ENCODE measurements around the gene NADK2. TPM values are rescaled to one million over a fixed set of nuclear protein-coding genes. Genes with fewer than 3 reads are reported as not detected.
A peak's percentile ranks its signal among the peaks of the same experiment; 100 is the strongest.

The NADK2 gene
- total RNA-seq, 1 experiment from 2014 or later: 21.2 TPM

DNA sequence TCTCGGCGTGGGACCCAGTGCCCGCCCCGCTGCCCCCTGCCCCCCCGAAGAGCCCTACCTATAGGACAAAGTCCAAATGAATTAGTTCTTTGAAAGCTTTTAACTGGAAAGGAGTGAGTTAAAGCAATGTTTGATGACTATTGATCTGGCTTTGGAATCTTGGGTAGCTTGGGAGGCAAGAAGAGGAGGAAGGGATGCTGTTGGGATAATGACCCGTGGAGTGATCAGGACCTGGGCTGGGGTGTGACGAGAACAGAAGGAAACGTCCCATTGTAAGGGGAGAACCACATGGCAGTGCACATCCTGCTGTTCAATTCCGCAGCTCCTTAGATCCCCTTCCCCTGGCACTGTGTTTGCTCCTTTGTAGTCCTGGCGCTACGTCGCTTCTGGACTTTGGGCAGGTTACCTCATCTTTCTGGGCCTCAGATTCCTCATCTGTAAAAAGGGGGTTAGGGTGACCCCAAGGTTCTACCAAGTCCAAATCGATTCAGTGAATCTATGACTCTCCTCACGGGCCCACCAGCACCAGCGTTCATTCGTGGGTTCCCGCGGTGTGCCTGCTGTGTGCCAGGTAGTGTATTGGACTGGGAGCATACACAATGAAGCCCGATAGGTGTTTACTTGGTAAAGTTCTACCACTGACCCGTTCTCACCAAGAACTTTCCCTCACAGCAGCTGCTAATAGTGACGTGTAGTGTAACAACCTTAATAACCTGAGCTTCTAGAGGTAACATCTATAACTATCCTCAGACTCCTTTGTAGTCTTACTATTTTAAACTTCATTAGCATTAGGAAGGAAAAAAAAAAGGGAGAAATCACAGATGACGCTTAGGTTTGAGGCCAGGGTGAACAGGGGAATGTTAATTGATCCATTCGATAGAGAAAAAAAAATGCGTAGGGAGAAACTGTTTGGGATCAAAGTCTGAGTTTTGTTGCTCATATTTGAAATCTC lies 1.1 kb upstream of the NADK2 start:
- no peak overlapping the region for H2AFZ ChIP-seq (ENCODE audit: low read depth, low read length, poor library complexity, severe bottlenecking)
- POLR2A ChIA-PET: interaction anchor here (1.1 to 1.8 kb wide), 5 partner anchors 8 to 28 kb away, joined by 3 to 5 read pairs (median 3); no protein-coding TSS in a partner anchor
- peaks cover 12 to 28% of the 10 kb centered on the region in 2 experiments; a peak in 3 of 4 replicates for H3K4me1 ChIP-seq (ENCODE audit: control insufficient read depth in 1 of 2, insufficient read depth in 2 of 2, low read length in 2 of 2)
- peaks cover 15% of the 10 kb centered on the region; the same call in 1 of the 2 replicates for H3K79me2 ChIP-seq (ENCODE audit: insufficient read depth, low read length)
- peak overlapping the region; percentile 85 for H3K9ac ChIP-seq (ENCODE audit: low read length)
- CTCF ChIA-PET: interaction anchor here (0.7 to 3.2 kb wide), 13 partner anchors 8 to 454 kb away, joined by 3 to 11 read pairs (median 5); partner anchors contain the start of gene RANBP3L
- no peaks in the 10 kb centered on the region for H3K27me3 ChIP-seq (ENCODE audit: insufficient read depth, low read length)
- peak overlapping the region; percentile 94 for H3K27ac ChIP-seq (ENCODE audit: low read depth, low read length)
- no peak for ATAC-seq
- H3K4me3 ChIP-seq (replicated peaks in 1 of 2; ENCODE audit: low read depth in 1 of 2, low read length in 2 of 2): peak overlapping the region; percentile 65 to 75
- no peaks in the 10 kb centered on the region for H3K9me3 ChIP-seq (ENCODE audit: control insufficient read depth in 1 of 2, insufficient read depth in 1 of 2, low read depth in 1 of 2, low read length in 2 of 2)
- RAD21 ChIA-PET (ENCODE audit: low non-redundant PET in 1 of 2, low total read pairs in 2 of 2, uncharacterized antibody in 2 of 2, unreplicated experiment in 2 of 2): no interaction called here
- intact Hi-C loops (cut with micrococcal nuclease): loop anchor here (5.0 to 10.0 kb wide), 2 partner anchors 91 to 362 kb away; partner anchors contain the start of genes LMBRD2, SKP2 and SLC1A3
- no peaks in the 10 kb centered on the region for H3K36me3 ChIP-seq (ENCODE audit: control insufficient read depth in 1 of 2, insufficient read depth in 2 of 2, low read length in 2 of 2)
- H3K4me2 ChIP-seq (ENCODE audit: low read length): peak overlapping the region; percentile 87
- no peaks in the 10 kb centered on the region for H3K9me2 ChIP-seq (ENCODE audit: insufficient read depth)
- H4K20me1 ChIP-seq (ENCODE audit: insufficient read depth): no peaks in the 10 kb centered on the region
- TF ChIP-seq, protein P1, sequence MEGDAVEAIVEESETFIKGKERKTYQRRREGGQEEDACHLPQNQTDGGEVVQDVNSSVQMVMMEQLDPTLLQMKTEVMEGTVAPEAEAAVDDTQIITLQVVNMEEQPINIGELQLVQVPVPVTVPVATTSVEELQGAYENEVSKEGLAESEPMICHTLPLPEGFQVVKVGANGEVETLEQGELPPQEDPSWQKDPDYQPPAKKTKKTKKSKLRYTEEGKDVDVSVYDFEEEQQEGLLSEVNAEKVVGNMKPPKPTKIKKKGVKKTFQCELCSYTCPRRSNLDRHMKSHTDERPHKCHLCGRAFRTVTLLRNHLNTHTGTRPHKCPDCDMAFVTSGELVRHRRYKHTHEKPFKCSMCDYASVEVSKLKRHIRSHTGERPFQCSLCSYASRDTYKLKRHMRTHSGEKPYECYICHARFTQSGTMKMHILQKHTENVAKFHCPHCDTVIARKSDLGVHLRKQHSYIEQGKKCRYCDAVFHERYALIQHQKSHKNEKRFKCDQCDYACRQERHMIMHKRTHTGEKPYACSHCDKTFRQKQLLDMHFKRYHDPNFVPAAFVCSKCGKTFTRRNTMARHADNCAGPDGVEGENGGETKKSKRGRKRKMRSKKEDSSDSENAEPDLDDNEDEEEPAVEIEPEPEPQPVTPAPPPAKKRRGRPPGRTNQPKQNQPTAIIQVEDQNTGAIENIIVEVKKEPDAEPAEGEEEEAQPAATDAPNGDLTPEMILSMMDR (IDR thresholded peaks at IDR 0.05 in 2 of 3, conservative IDR thresholded peaks at IDR 0.05 in 1 of 3; ENCODE audit: borderline replicate concordance in 1 of 3, insufficient read depth in 1 of 3, low read depth in 2 of 3, low read length in 2 of 3): no peak
- DNase-seq (ENCODE audit: low read depth, low spot score): no peak
- TSS peak; percentile 74 for BruUV-seq (replicated peaks)

Measured in HCT116 (cell line).